KOPT-K1 (cell line): ENCODE results near the gene ECHS1.

Experiments
- H3K27ac ChIP-seq: fragments of 200-600 bp; sonication (generic); 2 replicates; pipeline ENCODE4 v1.5.1; 2016; ENCODE audit warnings: antibody characterized with exemption, mild to moderate bottlenecking, low read depth, low read length; ENCODE audit not compliant: poor library complexity, severe bottlenecking
- H3K36me3 ChIP-seq: fragments of 200-600 bp; sonication (generic); 2 replicates; pipeline ENCODE4 v1.5.1; 2017; ENCODE audit warnings: antibody characterized with exemption, mild to moderate bottlenecking, low read length, moderate library complexity; ENCODE audit not compliant: insufficient read depth
- H3K9me3 ChIP-seq: fragments of 200-600 bp; sonication (generic); 2 replicates; pipeline ENCODE4 v1.5.1; 2017; ENCODE audit warnings: antibody characterized with exemption, low read length, mild to moderate bottlenecking; ENCODE audit not compliant: insufficient read depth, poor library complexity, severe bottlenecking

Gene ECHS1

GRCh38 chr10:133349577-133350011, 23.6 kb downstream of the ECHS1 start:
- no peaks in the 10 kb centered on the region for H3K9me3 ChIP-seq
- H3K27ac ChIP-seq, result no peak overlapping the region
- H3K36me3 ChIP-seq, result no peaks in the 10 kb centered on the region

DNA sequence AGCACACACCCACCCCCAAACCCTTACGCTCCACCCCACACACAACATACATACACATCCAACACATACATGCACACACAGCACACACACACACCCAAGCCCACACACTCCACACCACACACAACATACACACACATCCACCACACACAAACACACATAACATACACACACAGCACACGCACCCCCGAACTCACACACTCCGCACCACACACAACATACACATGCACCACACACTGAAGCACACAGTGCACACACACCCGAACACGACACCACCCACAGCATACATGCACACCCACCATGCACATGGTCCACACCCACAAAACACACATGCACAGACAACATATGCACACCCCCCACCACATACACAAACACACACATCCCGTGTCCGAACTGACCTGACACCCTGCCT, 24.0 kb downstream of the ECHS1 start:
- no peaks in the 10 kb centered on the region for H3K36me3 ChIP-seq
- no peaks in the 10 kb centered on the region for H3K9me3 ChIP-seq
- no peak overlapping the region for H3K27ac ChIP-seq

- H3K9me3 ChIP-seq, result no peaks in the 10 kb centered on the region
- no peaks in the 10 kb centered on the region for H3K36me3 ChIP-seq
- no peak overlapping the region for H3K27ac ChIP-seq
Observed at GRCh38 chr10:133347710-133348517, 25.2 kb downstream of the ECHS1 start.

DNA sequence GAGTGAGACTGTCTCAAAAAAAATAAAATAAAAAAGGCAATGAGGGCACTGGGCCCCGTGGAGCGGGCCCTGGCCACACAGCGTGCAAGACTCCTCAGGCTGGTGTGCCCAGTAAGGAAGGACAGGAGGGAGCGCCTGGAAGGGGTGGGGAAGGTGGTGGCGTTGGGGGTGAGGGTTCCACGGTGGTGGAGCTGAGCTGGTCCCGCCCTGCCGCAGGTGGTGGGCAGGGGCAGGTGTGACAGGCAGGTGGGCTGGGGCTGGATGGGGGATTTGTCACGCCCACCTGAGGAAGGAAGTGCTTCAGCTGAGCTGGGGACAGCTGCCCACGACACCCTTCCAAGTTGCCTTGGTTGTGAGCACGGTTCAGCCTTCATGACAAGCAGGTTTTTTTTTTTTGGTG, 26.7 kb downstream of the ECHS1 start:
- Histone ChIP-seq H3K27ac (no peak overlapping the region), H3K36me3 (no peaks in the 10 kb centered on the region)

DNA sequence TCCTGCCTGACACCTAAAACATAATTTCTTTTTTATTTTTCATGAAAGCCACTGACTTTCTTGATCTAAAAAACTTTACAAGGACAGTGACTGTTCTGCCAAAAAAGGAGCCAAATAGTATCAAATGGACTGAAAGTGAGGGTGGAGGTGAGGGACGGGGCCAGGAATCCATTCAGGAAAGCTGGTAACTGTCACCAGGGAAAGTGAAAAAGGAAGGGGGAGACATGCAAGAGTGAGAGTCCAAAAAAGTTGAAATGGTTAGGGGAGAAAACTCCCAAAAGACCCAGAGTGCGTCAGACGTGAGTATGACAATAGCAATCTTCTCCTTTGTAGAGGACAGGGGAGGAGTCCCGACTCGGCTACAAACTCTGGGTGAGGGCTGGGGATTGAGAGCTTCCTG, 28.9 kb downstream of the ECHS1 start:
- H3K36me3 ChIP-seq, result no peaks in the 10 kb centered on the region
- no peak overlapping the region for H3K27ac ChIP-seq
- H3K9me3 ChIP-seq, result no peaks in the 10 kb centered on the region

More for the DNA sequence above, 26.7 kb downstream of the ECHS1 start:
- no peaks in the 10 kb centered on the region for H3K9me3 ChIP-seq

- no peaks in the 10 kb centered on the region for H3K36me3 ChIP-seq
- no peaks in the 10 kb centered on the region for H3K9me3 ChIP-seq
- H3K27ac ChIP-seq, result no peak overlapping the region
Observed at GRCh38 chr10:133343558-133343957, 29.6 kb downstream of the ECHS1 start.

GRCh38 chr10:133342942-133343341, 30.2 kb downstream of the ECHS1 start:
- Histone ChIP-seq H3K9me3 (no peaks in the 10 kb centered on the region), H3K27ac (no peak overlapping the region), H3K36me3 (no peaks in the 10 kb centered on the region)

GRCh38 chr10:133341983-133342382, 31.2 kb downstream of the ECHS1 start:
- Histone ChIP-seq H3K9me3 (no peaks in the 10 kb centered on the region), H3K36me3 (no peaks in the 10 kb centered on the region), H3K27ac (no peak overlapping the region)

DNA sequence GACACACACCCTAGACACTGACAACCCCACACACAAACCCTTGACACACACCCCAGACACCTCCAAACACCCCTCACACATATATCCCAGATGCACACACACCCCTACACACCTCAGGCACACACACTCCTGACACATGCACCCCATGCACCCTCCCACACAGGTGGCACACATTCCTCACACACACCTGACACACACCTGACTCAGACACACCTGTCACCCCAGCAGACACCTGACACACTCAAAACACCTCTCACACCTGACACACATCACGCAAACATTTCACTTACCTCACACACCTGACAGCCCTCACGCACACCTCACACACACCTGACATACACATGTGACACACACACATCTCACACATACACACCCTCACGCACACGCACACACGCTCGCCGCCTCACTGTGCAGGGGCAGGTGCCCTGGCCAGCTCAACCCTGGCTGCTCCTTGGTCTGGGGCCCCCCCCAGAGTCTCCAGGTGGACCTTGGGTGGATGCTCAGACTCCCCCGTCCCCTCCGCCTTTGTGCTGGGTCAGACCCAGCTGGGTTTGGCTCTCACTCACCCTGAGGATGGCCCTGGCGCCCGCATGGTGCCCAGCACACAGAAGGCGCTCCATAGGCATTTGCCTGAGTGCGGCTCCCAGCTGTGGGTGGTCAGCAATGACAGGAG, 33.3 kb downstream of the ECHS1 start:
- H3K27ac ChIP-seq, result no peak overlapping the region
- H3K9me3 ChIP-seq, result no peaks in the 10 kb centered on the region
- H3K36me3 ChIP-seq, result no peaks in the 10 kb centered on the region

- no peaks in the 10 kb centered on the region for H3K9me3 ChIP-seq
- no peak overlapping the region for H3K27ac ChIP-seq
- H3K36me3 ChIP-seq, result no peaks in the 10 kb centered on the region
Observed at GRCh38 chr10:133338080-133339071, 34.8 kb downstream of the ECHS1 start.

- H3K9me3 ChIP-seq, result no peaks in the 10 kb centered on the region
- no peaks in the 10 kb centered on the region for H3K36me3 ChIP-seq
- no peak overlapping the region for H3K27ac ChIP-seq
Observed at GRCh38 chr10:133337370-133337725, 35.8 kb downstream of the ECHS1 start.

DNA sequence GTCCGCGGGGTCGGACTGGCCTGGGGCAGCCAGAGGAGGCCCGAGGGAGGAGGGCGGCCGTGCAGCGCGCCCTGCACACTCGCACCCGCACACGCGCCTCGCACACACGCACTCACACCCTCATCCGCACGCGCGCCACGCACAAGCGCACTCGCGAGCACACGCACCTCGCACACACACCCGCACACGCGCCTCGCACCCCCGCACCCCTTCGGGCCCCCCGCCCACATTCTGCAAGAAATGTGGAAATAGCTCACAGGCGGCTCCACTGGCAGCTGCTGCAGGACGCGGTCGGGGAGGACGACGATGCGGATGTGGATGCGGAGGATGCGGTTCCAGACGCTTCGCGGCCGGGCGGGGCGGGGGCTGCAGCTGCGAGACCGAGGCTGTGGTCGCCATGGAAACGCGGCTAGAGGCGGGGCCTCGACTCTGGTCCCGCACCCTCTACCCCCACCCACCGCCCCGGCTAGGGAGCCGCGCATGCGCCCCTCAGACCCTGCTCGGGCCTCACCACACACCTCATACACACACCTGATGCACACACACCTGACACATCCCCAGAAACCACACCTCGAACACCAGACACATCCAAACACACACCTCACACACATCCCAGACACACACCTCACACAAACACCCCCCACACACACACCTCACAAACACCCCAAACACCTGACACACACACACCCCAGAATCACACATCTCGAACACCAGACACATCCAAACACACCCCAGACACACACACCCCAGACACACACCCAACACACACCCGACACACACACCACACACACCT, 36.4 kb downstream of the ECHS1 start, which contains the start of gene CALY:
TSS of gene CALY (minus strand) at position 320 of the 793 bp plus-strand sequence. CDS start 7,907 bp downstream, outside the sequence.
- no peak within 1 kb of the TSS for H3K27ac ChIP-seq
- no peaks in the 10 kb centered on the region for H3K9me3 ChIP-seq

GRCh38 chr10:133336118-133336576, 37.0 kb downstream of the ECHS1 start:
- H3K27ac ChIP-seq, result no peak overlapping the region
- H3K36me3 ChIP-seq, result no peaks in the 10 kb centered on the region
- H3K9me3 ChIP-seq, result no peaks in the 10 kb centered on the region

More for the DNA sequence above, 36.4 kb downstream of the ECHS1 start, which contains the start of gene CALY:
- no peaks in the 10 kb centered on the region for H3K36me3 ChIP-seq
